ENCODE measurements around the gene LRRN2. TPM values are rescaled to one million over a fixed set of nuclear protein-coding genes. Genes with fewer than 3 reads are reported as not detected.

The LRRN2 gene
- total and polyA plus RNA-seq, 5 donors from 2014 or later = 0.02 to 0.03 TPM; not detected in 3

DNA sequence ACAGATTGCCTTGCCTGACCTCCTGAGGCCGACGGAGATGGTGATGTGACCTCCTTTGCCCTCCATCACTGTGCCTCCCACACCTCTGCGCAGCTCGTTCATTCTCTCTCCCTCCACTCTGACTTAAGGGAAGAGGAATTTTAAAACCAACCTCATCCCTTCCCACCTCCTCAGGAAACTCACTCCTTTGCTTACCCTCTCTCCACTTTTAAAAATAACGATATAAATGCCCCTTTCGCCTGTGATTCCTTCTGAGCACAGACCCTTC is 21.2 kb downstream of the LRRN2 start:
- Histone ChIP-seq H3K36me3 (ENCODE audit: control insufficient read depth, insufficient read depth, low read length) (no peaks in the 10 kb centered on the region), H3K4me1 (ENCODE audit: control insufficient read depth, insufficient read depth, low read length, poor library complexity, severe bottlenecking) (no peaks in the 10 kb centered on the region), H3K4me3 (ENCODE audit: low read depth, low read length) (no peak overlapping the region), H3K27me3 (ENCODE audit: control insufficient read depth, insufficient read depth, low read length) (peaks cover 11% of the 10 kb centered on the region), H3K9me3 (ENCODE audit: control insufficient read depth in 2 of 2, low read length in 2 of 2) (no peaks in the 10 kb centered on the region), H3K27ac (ENCODE audit: insufficient read depth, low read length, poor library complexity, severe bottlenecking) (no peak overlapping the region)
- no peak overlapping the region for H3K4me3 Mint-ChIP-seq
- no peak for DNase-seq
- no peak for ATAC-seq (ENCODE audit: low read depth in 2 of 2)
- no peaks in the 10 kb centered on the region for H3K36me3 Mint-ChIP-seq
- no peaks in the 10 kb centered on the region for H3K4me1 Mint-ChIP-seq
- peaks cover 38% of the 10 kb centered on the region for H3K27me3 Mint-ChIP-seq
- H3K9me3 Mint-ChIP-seq = peaks cover 0 to 2% (median 0%) of the 10 kb centered on the region in 7 donors
- no peak overlapping the region for H3K27ac Mint-ChIP-seq

DNA sequence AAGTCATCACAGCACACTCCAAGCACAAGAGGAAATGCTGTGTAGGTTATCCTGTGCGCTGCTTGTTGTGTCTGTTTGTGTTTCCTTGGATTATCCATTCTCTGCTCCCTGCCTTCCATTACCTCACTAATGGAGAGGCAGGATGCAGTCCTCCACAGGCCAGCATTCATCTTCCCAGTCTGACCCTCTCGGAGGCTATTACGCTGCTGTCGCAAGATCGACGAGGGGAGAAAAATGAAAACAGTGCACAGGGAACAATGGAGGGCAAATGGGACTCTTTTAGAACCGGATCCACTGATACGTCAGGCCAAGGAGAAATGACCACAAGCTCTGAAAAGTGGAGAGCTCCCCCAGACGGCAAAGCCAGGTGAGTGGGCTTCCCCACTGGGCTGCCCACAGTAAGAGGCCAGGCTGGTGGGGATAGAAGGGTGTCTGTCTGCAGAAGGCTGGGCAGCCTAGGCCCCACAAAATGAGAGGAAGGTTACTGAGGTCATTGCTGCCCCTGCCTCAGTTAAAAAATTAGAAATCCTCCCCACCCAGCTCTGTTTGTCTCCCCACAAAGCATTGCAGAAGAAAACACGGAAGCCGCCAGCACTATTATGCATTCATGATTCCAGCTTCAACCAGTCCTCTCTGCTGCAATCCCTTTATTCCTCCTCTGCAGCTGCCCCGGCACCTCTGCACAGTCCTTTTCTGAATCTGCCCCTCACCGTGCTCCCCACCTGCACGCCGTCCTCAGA is 21.7 kb downstream of the LRRN2 start:
- Mint-ChIP-seq H3K4me1 (no peaks in the 10 kb centered on the region), H3K27me3 (peaks cover 38% of the 10 kb centered on the region), H3K27ac (no peak overlapping the region), H3K9me3 (peaks cover 0 to 2% (median 0%) of the 10 kb centered on the region in 7 donors), H3K36me3 (no peaks in the 10 kb centered on the region), H3K4me3 (no peak overlapping the region)
- DNase-seq (no peak), ATAC-seq (ENCODE audit: low read depth in 2 of 2) (no peak)
- Histone ChIP-seq H3K4me1 (ENCODE audit: control insufficient read depth, insufficient read depth, low read length, poor library complexity, severe bottlenecking) (no peaks in the 10 kb centered on the region), H3K9me3 (ENCODE audit: control insufficient read depth in 2 of 2, low read length in 2 of 2) (no peaks in the 10 kb centered on the region), H3K4me3 (ENCODE audit: low read depth, low read length) (no peak overlapping the region), H3K27me3 (ENCODE audit: control insufficient read depth, insufficient read depth, low read length) (peaks cover 11% of the 10 kb centered on the region), H3K36me3 (ENCODE audit: control insufficient read depth, insufficient read depth, low read length) (no peaks in the 10 kb centered on the region), H3K27ac (ENCODE audit: insufficient read depth, low read length, poor library complexity, severe bottlenecking) (no peak overlapping the region)

DNA sequence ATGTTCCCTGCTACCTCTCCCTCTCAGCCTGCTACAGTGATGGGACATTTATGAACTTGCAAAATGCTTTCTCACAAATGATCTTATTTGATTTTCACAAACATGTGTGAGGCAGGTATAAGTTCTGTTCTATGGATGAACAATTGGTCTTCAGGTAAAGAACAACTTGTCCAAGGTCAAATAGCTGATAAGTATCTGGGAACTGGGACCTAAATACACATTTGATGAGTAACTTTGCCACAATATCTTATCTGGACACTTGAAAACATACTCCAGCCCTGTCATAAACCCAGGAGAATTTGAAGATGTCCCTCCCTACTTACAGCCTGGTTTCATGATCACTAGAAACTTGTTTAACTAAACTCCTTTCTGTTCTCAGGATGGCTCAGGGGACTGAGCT is 23.0 kb downstream of the LRRN2 start:
- no peak for ATAC-seq (ENCODE audit: low read depth in 2 of 2)

DNA sequence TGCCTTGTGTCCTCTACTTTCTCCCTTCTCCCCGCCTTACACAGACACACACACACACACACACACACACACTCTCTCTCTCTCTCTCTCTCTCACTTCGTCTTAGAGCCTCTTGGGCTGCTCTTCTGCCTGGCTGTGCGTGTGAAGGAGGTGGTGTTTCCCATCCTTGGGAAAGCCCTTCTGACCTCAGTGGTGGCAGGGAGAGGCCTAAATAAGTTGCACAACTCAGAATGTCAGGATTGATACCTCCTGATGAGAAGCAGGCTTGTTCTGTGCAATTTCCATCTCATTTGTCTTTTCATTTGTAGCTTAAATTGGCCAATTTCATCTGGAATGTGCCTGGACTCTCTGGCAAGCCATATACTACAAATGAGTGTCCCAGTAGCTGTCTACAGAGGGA is 25.0 kb downstream of the LRRN2 start:
- Histone ChIP-seq H3K27me3 (ENCODE audit: control insufficient read depth, insufficient read depth, low read length) (peaks cover 6% of the 10 kb centered on the region), H3K9me3 (ENCODE audit: control insufficient read depth in 2 of 2, low read length in 2 of 2) (no peaks in the 10 kb centered on the region), H3K4me1 (ENCODE audit: control insufficient read depth, insufficient read depth, low read length, poor library complexity, severe bottlenecking) (no peaks in the 10 kb centered on the region), H3K27ac (ENCODE audit: insufficient read depth, low read length, poor library complexity, severe bottlenecking) (no peak overlapping the region), H3K36me3 (ENCODE audit: control insufficient read depth, insufficient read depth, low read length) (no peaks in the 10 kb centered on the region), H3K4me3 (ENCODE audit: low read depth, low read length) (no peak overlapping the region)
- no peaks in the 10 kb centered on the region for H3K36me3 Mint-ChIP-seq
- ATAC-seq (ENCODE audit: low read depth in 2 of 2) (no peak), DNase-seq (no peak)
- peaks cover 0 to 2% (median 0%) of the 10 kb centered on the region in 7 donors for H3K9me3 Mint-ChIP-seq
- peaks cover 48% of the 10 kb centered on the region for H3K27me3 Mint-ChIP-seq
- H3K4me1 Mint-ChIP-seq = no peaks in the 10 kb centered on the region
- H3K4me3 Mint-ChIP-seq = no peak overlapping the region
- H3K27ac Mint-ChIP-seq = no peak overlapping the region

More for the DNA sequence above, 23.0 kb downstream of the LRRN2 start:
- no peaks in the 10 kb centered on the region for H3K4me1 ChIP-seq (ENCODE audit: control insufficient read depth, insufficient read depth, low read length, poor library complexity, severe bottlenecking)
- H3K27ac ChIP-seq (ENCODE audit: insufficient read depth, low read length, poor library complexity, severe bottlenecking) = no peak overlapping the region
- no peaks in the 10 kb centered on the region for H3K9me3 ChIP-seq (ENCODE audit: control insufficient read depth in 2 of 2, low read length in 2 of 2)
- Mint-ChIP-seq H3K27me3 (peaks cover 38% of the 10 kb centered on the region), H3K9me3 (peaks cover 0 to 2% (median 0%) of the 10 kb centered on the region in 7 donors), H3K27ac (no peak overlapping the region), H3K4me1 (no peaks in the 10 kb centered on the region), H3K4me3 (peak overlapping the region in 1 of 4 donors; percentile 73), H3K36me3 (no peaks in the 10 kb centered on the region)
- H3K27me3 ChIP-seq (ENCODE audit: control insufficient read depth, insufficient read depth, low read length) = peaks cover 11% of the 10 kb centered on the region
- DNase-seq = no peak
- no peaks in the 10 kb centered on the region for H3K36me3 ChIP-seq (ENCODE audit: control insufficient read depth, insufficient read depth, low read length)
- no peak overlapping the region for H3K4me3 ChIP-seq (ENCODE audit: low read depth, low read length)

DNA sequence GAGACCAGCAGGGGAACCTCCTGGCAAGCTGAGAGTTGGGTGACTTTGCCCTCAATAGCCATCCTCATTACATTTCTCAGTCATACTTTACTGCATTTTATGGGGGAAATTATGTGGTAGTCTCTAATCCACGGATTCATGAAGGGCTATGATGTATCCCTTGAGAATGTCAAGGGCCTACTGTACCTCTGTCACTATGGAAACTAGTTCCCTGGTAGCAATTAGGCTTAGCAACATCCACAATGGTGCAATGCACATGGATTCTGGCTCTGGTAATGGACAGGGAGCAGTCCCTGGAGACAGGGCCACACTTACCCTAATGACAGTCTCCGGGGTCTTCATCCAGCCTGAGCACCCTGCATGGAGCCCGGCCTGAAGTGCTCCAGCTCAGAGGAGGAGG is 26.5 kb downstream of the LRRN2 start:
- peaks cover 0 to 4% (median 0%) of the 10 kb centered on the region in 4 donors for H3K4me1 Mint-ChIP-seq
- DNase-seq (no peak), ATAC-seq (ENCODE audit: low read depth in 2 of 2) (no peak)
- Histone ChIP-seq H3K4me1 (ENCODE audit: control insufficient read depth, insufficient read depth, low read length, poor library complexity, severe bottlenecking) (no peaks in the 10 kb centered on the region), H3K27me3 (ENCODE audit: control insufficient read depth, insufficient read depth, low read length) (peaks cover 8% of the 10 kb centered on the region), H3K9me3 (ENCODE audit: control insufficient read depth in 2 of 2, low read length in 2 of 2) (no peaks in the 10 kb centered on the region), H3K36me3 (ENCODE audit: control insufficient read depth, insufficient read depth, low read length) (no peaks in the 10 kb centered on the region), H3K27ac (ENCODE audit: insufficient read depth, low read length, poor library complexity, severe bottlenecking) (no peak overlapping the region), H3K4me3 (ENCODE audit: low read depth, low read length) (no peak overlapping the region)
- H3K27ac Mint-ChIP-seq = no peak overlapping the region
- no peaks in the 10 kb centered on the region for H3K36me3 Mint-ChIP-seq
- H3K9me3 Mint-ChIP-seq = peaks cover 0 to 2% (median 0%) of the 10 kb centered on the region in 7 donors
- H3K4me3 Mint-ChIP-seq = no peak overlapping the region
- peaks cover 35% of the 10 kb centered on the region for H3K27me3 Mint-ChIP-seq

GRCh38 chr1:204658295-204658694 is 27.2 kb downstream of the LRRN2 start:
- Mint-ChIP-seq H3K4me3 (no peak overlapping the region), H3K27me3 (peaks cover 38% of the 10 kb centered on the region), H3K27ac (no peak overlapping the region), H3K9me3 (peaks cover 0 to 2% (median 0%) of the 10 kb centered on the region in 7 donors), H3K36me3 (no peaks in the 10 kb centered on the region), H3K4me1 (peaks cover 0 to 4% (median 0%) of the 10 kb centered on the region in 4 donors)
- Histone ChIP-seq H3K9me3 (ENCODE audit: control insufficient read depth in 2 of 2, low read length in 2 of 2) (no peaks in the 10 kb centered on the region), H3K27me3 (ENCODE audit: control insufficient read depth, insufficient read depth, low read length) (peaks cover 8% of the 10 kb centered on the region), H3K27ac (ENCODE audit: insufficient read depth, low read length, poor library complexity, severe bottlenecking) (no peak overlapping the region), H3K4me3 (ENCODE audit: low read depth, low read length) (no peak overlapping the region), H3K4me1 (ENCODE audit: control insufficient read depth, insufficient read depth, low read length, poor library complexity, severe bottlenecking) (no peaks in the 10 kb centered on the region), H3K36me3 (ENCODE audit: control insufficient read depth, insufficient read depth, low read length) (no peaks in the 10 kb centered on the region)
- no peak for ATAC-seq (ENCODE audit: low read depth in 2 of 2)
- DNase-seq = no peak

GRCh38 chr1:204653590-204654340 is 31.8 kb downstream of the LRRN2 start:
- peaks cover 32% of the 10 kb centered on the region for H3K27me3 Mint-ChIP-seq
- ATAC-seq (ENCODE audit: low read depth in 2 of 2) = no peak

More at GRCh38 chr1:204653590-204654340, 31.8 kb downstream of the LRRN2 start:
- Mint-ChIP-seq H3K4me1 (peaks cover 0 to 4% (median 1%) of the 10 kb centered on the region in 4 donors), H3K4me3 (no peak overlapping the region), H3K36me3 (no peaks in the 10 kb centered on the region), H3K27ac (no peak overlapping the region), H3K9me3 (peaks cover 0 to 2% (median 0%) of the 10 kb centered on the region in 7 donors)
- DNase-seq = no peak
- no peaks in the 10 kb centered on the region for H3K9me3 ChIP-seq (ENCODE audit: control insufficient read depth in 2 of 2, low read length in 2 of 2)
- no peak overlapping the region for H3K4me3 ChIP-seq (ENCODE audit: low read depth, low read length)
- H3K27me3 ChIP-seq (ENCODE audit: control insufficient read depth, insufficient read depth, low read length) = peaks cover 4% of the 10 kb centered on the region
- H3K4me1 ChIP-seq (ENCODE audit: control insufficient read depth, insufficient read depth, low read length, poor library complexity, severe bottlenecking) = no peaks in the 10 kb centered on the region
- no peaks in the 10 kb centered on the region for H3K36me3 ChIP-seq (ENCODE audit: control insufficient read depth, insufficient read depth, low read length)
- H3K27ac ChIP-seq (ENCODE audit: insufficient read depth, low read length, poor library complexity, severe bottlenecking) = no peak overlapping the region

All from CD4-positive, CD25-positive, alpha-beta regulatory T cell (primary cell).